IMR-90 (cell line): ENCODE measurements around the gene PLEKHG4. TPM values are rescaled to one million over a fixed set of nuclear protein-coding genes. Genes with fewer than 3 reads are reported as not detected.
A peak's percentile ranks its signal among the peaks of the same experiment; 100 is the strongest.

Experiments used
- ATAC-seq: fragments of 200-7000 bp; cut with Tn5 transposase; 2 replicates; pipeline ENCODE4 v1.9.1; 2020; ENCODE audit warnings: low read depth, mild to moderate bottlenecking, moderate library complexity
- BruUV-seq: library from RNA; stranded (reverse); fragments of 400-500 nt; replicated peaks from 2 replicates; lab custom pipeline; 2021; lab: Mats Ljungman, UMichigan
- CTCF ChIA-PET: fragments of 300-600 bp; formaldehyde crosslinking; extraction: SDS; loops from one replicate; lab custom pipeline; 2021; ENCODE audit warnings: antibody characterized with exemption; lab: Yijun Ruan, JAX
- POLR2A ChIA-PET: fragments of 300-600 bp; sonication (Branson Sonifier 250); formaldehyde crosslinking; loops from one replicate; lab custom pipeline; 2022; ENCODE audit warnings: antibody characterized with exemption; ENCODE audit not compliant: unreplicated experiment; lab: Charles Lee
- DNase-seq: peaks from one replicate; pipeline ENCODE4 v3.0.0; 2013
- H2AFZ ChIP-seq: replicated peaks from 2 replicates; pipeline ENCODE3; 2013; ENCODE audit warnings: low read length, mild to moderate bottlenecking; ENCODE audit not compliant: poor library complexity
- H2AK5ac ChIP-seq: 2 replicates; pipeline ENCODE4 v1.6.1; 2013; ENCODE audit warnings: low read depth, low read length, inconsistent platforms
- H2AK9ac ChIP-seq: replicated peaks from 2 replicates; pipeline ENCODE3; 2013; ENCODE audit warnings: mild to moderate bottlenecking, low read depth, low read length, moderate library complexity; ENCODE audit not compliant: poor library complexity
- H2BK120ac ChIP-seq: 2 replicates; pipeline ENCODE4 v1.6.1; 2013; ENCODE audit warnings: low read depth, low read length, inconsistent platforms
- H2BK15ac ChIP-seq: 3 replicates; pipeline ENCODE4 v1.6.1; 2013; ENCODE audit warnings: low read depth, low read length, inconsistent platforms
- H2BK20ac ChIP-seq: 2 replicates; pipeline ENCODE4 v1.6.1; 2013; ENCODE audit warnings: low read depth, mild to moderate bottlenecking, inconsistent platforms, low read length, moderate library complexity
- H2BK5ac ChIP-seq: 2 replicates; pipeline ENCODE4 v1.6.1; 2013; ENCODE audit warnings: mild to moderate bottlenecking, low read depth, low read length, inconsistent platforms; ENCODE audit not compliant: poor library complexity, severe bottlenecking
- H3K14ac ChIP-seq: replicated peaks from 2 replicates; pipeline ENCODE4 v1.6.1; 2013; ENCODE audit warnings: low read depth, low read length, inconsistent platforms
- H3K18ac ChIP-seq: 2 replicates; pipeline ENCODE4 v1.6.1; 2013; ENCODE audit warnings: low read depth, low read length, control low read depth
- H3K23ac ChIP-seq: 2 replicates; pipeline ENCODE4 v1.6.1; 2013; ENCODE audit warnings: low read depth, low read length, inconsistent platforms
- H3K27ac ChIP-seq: 2 replicates; pipeline ENCODE4 v1.5.1; 2013; ENCODE audit warnings: mild to moderate bottlenecking, control low read depth, low read length; ENCODE audit not compliant: insufficient read depth
- H3K27me3 ChIP-seq: 2 replicates; pipeline ENCODE4 v1.6.1; 2013; ENCODE audit warnings: low read length; ENCODE audit not compliant: control insufficient read depth, insufficient read depth
- H3K36me3 ChIP-seq: 2 replicates; pipeline ENCODE4 v1.6.1; 2013; ENCODE audit warnings: low read length, mixed read lengths; ENCODE audit not compliant: control insufficient read depth, insufficient read depth
- H3K4ac ChIP-seq: 2 replicates; pipeline ENCODE4 v1.6.1; 2013; ENCODE audit warnings: low read depth, low read length, inconsistent platforms
- H3K4me1 ChIP-seq: 2 replicates; pipeline ENCODE4 v1.6.1; 2013; ENCODE audit warnings: low read length, mixed read lengths; ENCODE audit not compliant: control insufficient read depth, insufficient read depth
- H3K4me2 ChIP-seq: 2 replicates; pipeline ENCODE4 v1.6.1; 2013; ENCODE audit warnings: low read depth, mild to moderate bottlenecking, control low read depth, low read length, moderate library complexity
- H3K4me3 ChIP-seq: 2 replicates; pipeline ENCODE4 v1.5.1; 2013; ENCODE audit warnings: low read depth, mild to moderate bottlenecking, control low read depth, low read length, moderate library complexity; ENCODE audit not compliant: insufficient read depth
- H3K56ac ChIP-seq: 2 replicates; pipeline ENCODE4 v1.6.1; 2013; ENCODE audit warnings: low read length, inconsistent platforms; ENCODE audit not compliant: insufficient read depth; ENCODE audit errors: extremely low read depth
- H3K79me1 ChIP-seq, 2 experiments: 2 replicates each; pipeline ENCODE4 v1.6.1; 2013; ENCODE audit warnings: low read length in 2 of 2, inconsistent platforms in 1 of 2, low read depth in 1 of 2
- H3K9ac ChIP-seq: 2 replicates; pipeline ENCODE4 v1.6.1; 2013; ENCODE audit warnings: low read depth, low read length, control low read depth
- H3K9me1 ChIP-seq: 2 replicates; pipeline ENCODE4 v1.6.1; 2013; ENCODE audit warnings: low read length, inconsistent platforms; ENCODE audit not compliant: insufficient read depth
- H3K9me3 ChIP-seq: 2 replicates; pipeline ENCODE4 v1.6.1; 2013; ENCODE audit warnings: low read length; ENCODE audit not compliant: control insufficient read depth, insufficient read depth
- H4K20me1 ChIP-seq: 2 replicates; pipeline ENCODE4 v1.6.1; 2013; ENCODE audit warnings: low read length, inconsistent platforms; ENCODE audit not compliant: insufficient read depth
- H4K5ac ChIP-seq: 2 replicates; pipeline ENCODE4 v1.6.1; 2013; ENCODE audit warnings: mild to moderate bottlenecking, low read depth, low read length, control low read depth
- H4K8ac ChIP-seq, 2 experiments: 2 replicates each; pipeline ENCODE4 v1.6.1; 2013; ENCODE audit warnings: low read depth in 2 of 2, low read length in 2 of 2, control low read depth in 1 of 2, inconsistent platforms in 1 of 2
- H4K91ac ChIP-seq: 2 replicates; pipeline ENCODE4 v1.6.1; 2013; ENCODE audit warnings: low read depth, low read length, inconsistent platforms; ENCODE audit not compliant: insufficient read depth
- BHLHE40 ChIP-seq: fragments of 150-350 bp; IDR thresholded peaks from 2 replicates; pipeline ENCODE4 v1.6.1; 2016; ENCODE audit warnings: mild to moderate bottlenecking, low read depth, low read length
- CEBPB ChIP-seq: IDR thresholded peaks from 2 replicates; pipeline ENCODE4 v1.6.1; 2012; ENCODE audit warnings: low read depth, low read length, improper control_type of control experiment
- CHD1 ChIP-seq: IDR thresholded peaks from 2 replicates; pipeline ENCODE4 v1.6.1; 2012; ENCODE audit warnings: low read depth, low read length, improper control_type of control experiment
- CTCF ChIP-seq: conservative IDR thresholded peaks from 2 replicates; pipeline ENCODE4 v1.5.1; 2012; ENCODE audit warnings: mild to moderate bottlenecking, low read depth, low read length, improper control_type of control experiment
- FOS ChIP-seq: fragments of 150-350 bp; IDR thresholded peaks from 2 replicates; pipeline ENCODE4 v1.6.1; 2016; ENCODE audit warnings: low read depth, low read length
- MAFK ChIP-seq: IDR thresholded peaks from 2 replicates; pipeline ENCODE4 v1.6.1; 2012; ENCODE audit warnings: low read depth, low read length, improper control_type of control experiment
- MAZ ChIP-seq: IDR thresholded peaks from 2 replicates; pipeline ENCODE4 v1.6.1; 2012; ENCODE audit warnings: low read depth, mild to moderate bottlenecking, low read length, improper control_type of control experiment, moderate library complexity, borderline replicate concordance
- MXI1 ChIP-seq: IDR thresholded peaks from 2 replicates; pipeline ENCODE4 v1.6.1; 2012; ENCODE audit warnings: low read depth, mild to moderate bottlenecking, low read length, moderate library complexity, borderline replicate concordance
- NFE2L2 ChIP-seq: fragments of 150-350 bp; IDR thresholded peaks from 2 replicates; pipeline ENCODE4 v1.6.1; 2016; ENCODE audit warnings: low read depth, mild to moderate bottlenecking, low read length
- POLR2A ChIP-seq: IDR thresholded peaks from 2 replicates; pipeline ENCODE4 v1.6.1; 2012; ENCODE audit warnings: mild to moderate bottlenecking, low read depth, low read length
- RAD21 ChIP-seq: IDR thresholded peaks from 2 replicates; pipeline ENCODE4 v1.6.1; 2012; ENCODE audit warnings: low read length, improper control_type of control experiment
- RCOR1 ChIP-seq: IDR thresholded peaks from 2 replicates; pipeline ENCODE4 v1.6.1; 2012; ENCODE audit warnings: mild to moderate bottlenecking, low read length, improper control_type of control experiment; ENCODE audit not compliant: insufficient replicate concordance
- RFX5 ChIP-seq: IDR thresholded peaks from 2 replicates; pipeline ENCODE4 v1.8.0; 2012; ENCODE audit warnings: low read depth, mild to moderate bottlenecking, low read length, moderate library complexity
- SMC3 ChIP-seq: fragments of 150-350 bp; IDR thresholded peaks from 2 replicates; pipeline ENCODE4 v1.6.1; 2016; ENCODE audit warnings: low read depth, mild to moderate bottlenecking, antibody characterized with exemption, low read length, moderate library complexity
- WGBS, 2 experiments: methylation state at CpG; one replicate each; pipeline versions ENCODE4 v1.1.5 to v1.1.7; 2013; ENCODE audit warnings: missing lambda C conversion rate in 2 of 2; ENCODE audit not compliant: insufficient read length in 1 of 2; ENCODE audit errors: extremely low coverage in 2 of 2; 5-methylcytosine and 5-hydroxymethylcytosine counted together
- dilution Hi-C: fragments of 300-500 bp; cut with HindIII; formaldehyde crosslinking; loops from one replicate; pipeline ENCODE4 v1.14.3; 2018; ENCODE audit warnings: low sequenced_read_pairs; ENCODE audit not compliant: unreplicated experiment
- in situ Hi-C: fragments of 300-500 bp; cut with MboI; formaldehyde crosslinking; loops from 3 replicates; pipeline ENCODE4 v1.14.3; 2019; ENCODE audit warnings: low sequenced_read_pairs, inconsistent platforms, mixed read lengths
- intact Hi-C: fragments of 100-400 bp; cut with micrococcal nuclease; formaldehyde crosslinking; loops from 2 replicates; pipeline ENCODE4 v1.10.0; 2022
- polyA plus RNA-seq, 3 experiments: library from polyadenylated mRNA; depleted of rRNA; stranded (reverse); fragments of >200 nt; gene quantifications; 2 replicates each; pipeline ENCODE4 v1.2.3, GENCODE V29; 2012; ENCODE audit warnings: low replicate concordance in 1 of 3
- total RNA-seq: library from RNA; depleted of rRNA; stranded (reverse); fragments of >200 nt; gene quantifications from 2 replicates; pipeline ENCODE4 v1.2.3, GENCODE V29; 2012
- TF ChIP-seq, protein P1 (sequence below): fragments of 150-350 bp; IDR thresholded peaks from 2 replicates; pipeline ENCODE4 v1.6.1; 2017; ENCODE audit warnings: mild to moderate bottlenecking, antibody characterized with exemption, low read length, low read depth
- TF ChIP-seq, protein P2 (sequence below): fragments of 150-350 bp; IDR thresholded peaks from 2 replicates; pipeline ENCODE4 v1.6.1; 2016; ENCODE audit warnings: low read depth, mild to moderate bottlenecking, low read length, moderate library complexity, borderline replicate concordance

The PLEKHG4 gene
- total and polyA plus RNA-seq, 2 of the 4 experiments (the other 2 are of a cell fraction): 14.0 to 50.7 TPM

DNA sequence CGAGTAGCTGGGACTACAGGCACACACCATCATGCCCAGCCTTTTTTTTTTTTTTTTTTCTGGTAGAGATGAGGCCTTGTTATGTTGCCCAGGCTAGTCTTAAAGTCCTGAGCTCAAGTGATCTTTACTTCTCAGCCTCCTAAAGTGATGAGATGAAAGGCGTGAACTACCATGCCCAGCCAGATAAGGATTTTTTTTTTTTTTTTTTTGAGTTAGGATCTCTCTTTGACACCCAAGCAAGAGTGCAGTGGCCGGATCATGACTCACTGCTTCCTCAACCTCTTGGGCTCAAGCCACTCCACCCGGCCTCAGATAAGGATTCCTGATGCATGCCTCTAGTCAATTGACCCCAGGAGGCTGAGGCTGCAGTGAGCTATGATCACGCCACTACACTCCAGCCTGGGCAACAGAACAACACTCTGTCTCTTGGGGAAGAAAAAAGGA, 11.2 kb upstream of the PLEKHG4 start:
- H3K27me3 ChIP-seq: no peaks in the 10 kb centered on the region
- no peaks in the 10 kb centered on the region for H4K20me1 ChIP-seq
- no peak overlapping the region for H3K56ac ChIP-seq
- intact Hi-C loops (no loop called here), dilution Hi-C loops (no loop called here), in situ Hi-C loops (no loop called here)
- TF ChIP-seq, protein P1, sequence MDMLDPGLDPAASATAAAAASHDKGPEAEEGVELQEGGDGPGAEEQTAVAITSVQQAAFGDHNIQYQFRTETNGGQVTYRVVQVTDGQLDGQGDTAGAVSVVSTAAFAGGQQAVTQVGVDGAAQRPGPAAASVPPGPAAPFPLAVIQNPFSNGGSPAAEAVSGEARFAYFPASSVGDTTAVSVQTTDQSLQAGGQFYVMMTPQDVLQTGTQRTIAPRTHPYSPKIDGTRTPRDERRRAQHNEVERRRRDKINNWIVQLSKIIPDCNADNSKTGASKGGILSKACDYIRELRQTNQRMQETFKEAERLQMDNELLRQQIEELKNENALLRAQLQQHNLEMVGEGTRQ: no peak
- TF ChIP-seq RFX5 (no peak), SMC3 (peak; percentile 33; the same call in 1 of the 2 replicates), FOS (peak; percentile 67), POLR2A (no peak), CTCF (no peak), NFE2L2 (no peak), MXI1 (peak; percentile 52; the same call in 1 of the 2 replicates), RCOR1 (no peak), CHD1 (no peak), RAD21 (peak; percentile 30), BHLHE40 (peak; percentile 61), CEBPB (no peak), MAFK (no peak), MAZ (peak; percentile 32; the same call in 1 of the 2 replicates)
- TF ChIP-seq, protein P2, sequence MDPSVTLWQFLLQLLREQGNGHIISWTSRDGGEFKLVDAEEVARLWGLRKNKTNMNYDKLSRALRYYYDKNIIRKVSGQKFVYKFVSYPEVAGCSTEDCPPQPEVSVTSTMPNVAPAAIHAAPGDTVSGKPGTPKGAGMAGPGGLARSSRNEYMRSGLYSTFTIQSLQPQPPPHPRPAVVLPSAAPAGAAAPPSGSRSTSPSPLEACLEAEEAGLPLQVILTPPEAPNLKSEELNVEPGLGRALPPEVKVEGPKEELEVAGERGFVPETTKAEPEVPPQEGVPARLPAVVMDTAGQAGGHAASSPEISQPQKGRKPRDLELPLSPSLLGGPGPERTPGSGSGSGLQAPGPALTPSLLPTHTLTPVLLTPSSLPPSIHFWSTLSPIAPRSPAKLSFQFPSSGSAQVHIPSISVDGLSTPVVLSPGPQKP: no peak
- H3K79me1 ChIP-seq: peaks cover 0 to 4% of the 10 kb centered on the region in 2 experiments; a peak in 1 of 4 replicates
- H3K18ac ChIP-seq: peak overlapping the region; percentile 30; the same call in 1 of the 2 replicates
- H4K5ac ChIP-seq: no peak overlapping the region
- POLR2A ChIA-PET: interaction anchor here (0.7 kb wide), 1 partner anchor 115 kb away, joined by 7 read pairs; no protein-coding TSS in a partner anchor
- H3K4me3 ChIP-seq: no peak overlapping the region
- H2BK20ac ChIP-seq: peak overlapping the region; percentile 13; the same call in 1 of the 2 replicates
- no peak overlapping the region for H3K23ac ChIP-seq
- ATAC-seq (peak; percentile 97), DNase-seq (peak; percentile 93)
- H3K4me2 ChIP-seq: no peak overlapping the region
- peaks cover 7% of the 10 kb centered on the region for H3K4me1 ChIP-seq
- H2BK15ac ChIP-seq: peak overlapping the region; percentile 43; the same call in 1 of the 3 replicates
- peaks cover 10% of the 10 kb centered on the region; the same call in 1 of the 2 replicates for H3K9me1 ChIP-seq
- BruUV-seq: no TSS peak
- H3K36me3 ChIP-seq: peaks cover 6% of the 10 kb centered on the region
- H3K9ac ChIP-seq: no peak overlapping the region
- no peak overlapping the region for H4K91ac ChIP-seq
- no CpG with 5 or more reads among the region's 5 CpGs for WGBS, 2 experiments
- CTCF ChIA-PET: no interaction called here
- no peak overlapping the region for H3K27ac ChIP-seq
- H4K8ac ChIP-seq: no peak overlapping the region
- no peak overlapping the region for H3K14ac ChIP-seq
- peak overlapping the region; percentile 39 for H2BK5ac ChIP-seq
- H2BK120ac ChIP-seq: peak overlapping the region; percentile 57
- peak overlapping the region; percentile 0; the same call in 1 of the 2 replicates for H2AK5ac ChIP-seq
- H3K4ac ChIP-seq: peak overlapping the region; percentile 33; the same call in 1 of the 2 replicates
- H2AFZ ChIP-seq: no peak overlapping the region
- H2AK9ac ChIP-seq: no peak overlapping the region
- no peaks in the 10 kb centered on the region for H3K9me3 ChIP-seq
